Measurements from ENCODE around the gene SRD5A1. TPM values are rescaled to one million over a fixed set of nuclear protein-coding genes. Genes with fewer than 3 reads are reported as not detected.

SRD5A1 gene
- total RNA-seq, 2 experiments from 2014 or later = 16.7 to 32.5 TPM

GRCh38 chr5:6604946-6605345 lies 28.3 kb upstream of the SRD5A1 start:
- no peak for TF ChIP-seq EZH2phosphoT487 (IDR thresholded peaks at IDR 0.05; ENCODE audit: borderline replicate concordance, low read depth, low read length)
- TF ChIP-seq, protein P1, sequence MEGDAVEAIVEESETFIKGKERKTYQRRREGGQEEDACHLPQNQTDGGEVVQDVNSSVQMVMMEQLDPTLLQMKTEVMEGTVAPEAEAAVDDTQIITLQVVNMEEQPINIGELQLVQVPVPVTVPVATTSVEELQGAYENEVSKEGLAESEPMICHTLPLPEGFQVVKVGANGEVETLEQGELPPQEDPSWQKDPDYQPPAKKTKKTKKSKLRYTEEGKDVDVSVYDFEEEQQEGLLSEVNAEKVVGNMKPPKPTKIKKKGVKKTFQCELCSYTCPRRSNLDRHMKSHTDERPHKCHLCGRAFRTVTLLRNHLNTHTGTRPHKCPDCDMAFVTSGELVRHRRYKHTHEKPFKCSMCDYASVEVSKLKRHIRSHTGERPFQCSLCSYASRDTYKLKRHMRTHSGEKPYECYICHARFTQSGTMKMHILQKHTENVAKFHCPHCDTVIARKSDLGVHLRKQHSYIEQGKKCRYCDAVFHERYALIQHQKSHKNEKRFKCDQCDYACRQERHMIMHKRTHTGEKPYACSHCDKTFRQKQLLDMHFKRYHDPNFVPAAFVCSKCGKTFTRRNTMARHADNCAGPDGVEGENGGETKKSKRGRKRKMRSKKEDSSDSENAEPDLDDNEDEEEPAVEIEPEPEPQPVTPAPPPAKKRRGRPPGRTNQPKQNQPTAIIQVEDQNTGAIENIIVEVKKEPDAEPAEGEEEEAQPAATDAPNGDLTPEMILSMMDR (conservative IDR thresholded peaks at IDR 0.05; ENCODE audit: low read length) = no peak
- POLR2A ChIA-PET = interaction anchor here (0.6 to 0.7 kb wide), 2 partner anchors 13 to 1353 kb away, joined by 3 to 4 read pairs; no protein-coding TSS in a partner anchor

DNA sequence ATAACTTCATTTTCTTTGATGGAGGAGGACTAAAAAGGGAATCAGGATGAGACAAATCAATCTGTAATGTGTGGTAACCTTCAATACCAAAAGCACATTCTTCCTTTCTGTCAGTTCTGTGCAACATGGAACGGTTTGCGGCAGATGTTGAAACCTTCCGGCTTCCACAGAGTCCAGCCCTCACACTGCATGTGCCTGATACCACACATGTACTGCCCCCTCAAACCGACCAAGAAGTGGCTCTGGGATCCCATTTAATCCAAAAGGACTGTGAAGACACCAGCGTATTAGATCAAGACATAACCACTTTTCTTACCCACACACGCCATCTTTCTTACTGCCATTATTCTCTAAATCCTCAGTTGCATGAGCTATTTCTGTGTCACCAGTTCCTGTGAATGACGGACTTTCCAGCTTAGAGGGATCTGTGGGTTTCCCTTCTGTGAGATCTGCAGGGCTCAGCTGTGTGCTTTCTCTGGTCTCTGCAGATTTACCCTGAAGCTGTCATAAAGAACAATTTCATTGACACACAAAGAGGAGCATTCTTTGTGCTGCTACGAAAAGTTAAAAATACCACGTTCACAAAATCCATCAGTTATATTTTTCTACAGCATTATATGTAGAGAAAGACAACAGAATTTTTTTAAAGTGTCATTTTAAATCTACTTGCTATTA lies 26.2 kb upstream of the SRD5A1 start:
- 0 out of 2 replicates have a peak, but pooled peaks cover 4% of the 10 kb centered on the region for H4K20me1 ChIP-seq (ENCODE audit: insufficient read depth, low read length)
- no peak overlapping the region for H3K27ac ChIP-seq (ENCODE audit: low read depth, low read length, poor library complexity, severe bottlenecking)
- no peak overlapping the region for H2AFZ ChIP-seq (ENCODE audit: low read length)
- no peak overlapping the region for H3K4me2 ChIP-seq (ENCODE audit: low read length)
- H3K9me3 ChIP-seq (ENCODE audit: low read length) = no peaks in the 10 kb centered on the region
- no peaks in the 10 kb centered on the region for H3K4me1 ChIP-seq (ENCODE audit: insufficient read depth, low read length, poor library complexity, severe bottlenecking)
- no peaks in the 10 kb centered on the region for H3K79me2 ChIP-seq (ENCODE audit: insufficient read depth, low read depth, low read length)
- no peak for DNase-seq (ENCODE audit: low spot score)
- no peaks in the 10 kb centered on the region for H3K9me2 ChIP-seq (ENCODE audit: insufficient read depth, low read length)
- intact Hi-C loops (cut with micrococcal nuclease; ENCODE audit: unreplicated experiment) = loop anchor here (5.0 kb wide), 1 partner anchor 140 kb away; no protein-coding TSS in a partner anchor
- BruUV-seq (replicated peaks) = TSS peak; percentile 31
- CTCF ChIA-PET (ENCODE audit: unreplicated experiment) = no interaction called here
- POLR2A ChIA-PET = interaction anchor here (0.8 to 1.3 kb wide), 2 partner anchors 11 to 686 kb away, joined by 3 to 5 read pairs; no protein-coding TSS in a partner anchor
- H3K36me3 ChIP-seq (ENCODE audit: insufficient read depth, low read length) = peaks cover 100% of the 10 kb centered on the region
- no peak overlapping the region for H3K4me3 ChIP-seq (ENCODE audit: low read depth, low read length, poor library complexity, severe bottlenecking)
- TF ChIP-seq, protein P1 (conservative IDR thresholded peaks at IDR 0.05; ENCODE audit: low read length) = no peak
- no peak for TF ChIP-seq EZH2phosphoT487 (IDR thresholded peaks at IDR 0.05; ENCODE audit: borderline replicate concordance, low read depth, low read length)

More at GRCh38 chr5:6604946-6605345, 28.3 kb upstream of the SRD5A1 start:
- CTCF ChIA-PET (ENCODE audit: unreplicated experiment) = interaction anchor here (0.5 kb wide), 1 partner anchor 20 kb away, joined by 3 read pairs; no protein-coding TSS in a partner anchor
- intact Hi-C loops (cut with micrococcal nuclease; ENCODE audit: unreplicated experiment) = loop anchor here (5.0 kb wide), 1 partner anchor 142 kb away; no protein-coding TSS in a partner anchor
- H2AFZ ChIP-seq (ENCODE audit: low read length) = no peak overlapping the region
- no peaks in the 10 kb centered on the region for H3K9me2 ChIP-seq (ENCODE audit: insufficient read depth, low read length)
- no peaks in the 10 kb centered on the region for H4K20me1 ChIP-seq (ENCODE audit: insufficient read depth, low read length)
- no TSS peak for BruUV-seq (replicated peaks)
- DNase-seq (ENCODE audit: low spot score) = no peak
- no peaks in the 10 kb centered on the region for H3K4me1 ChIP-seq (ENCODE audit: insufficient read depth, low read length, poor library complexity, severe bottlenecking)
- no peaks in the 10 kb centered on the region for H3K9me3 ChIP-seq (ENCODE audit: low read length)
- no peaks in the 10 kb centered on the region for H3K79me2 ChIP-seq (ENCODE audit: insufficient read depth, low read depth, low read length)
- H3K4me3 ChIP-seq (ENCODE audit: low read depth, low read length, poor library complexity, severe bottlenecking) = no peak overlapping the region
- no peak overlapping the region for H3K4me2 ChIP-seq (ENCODE audit: low read length)
- peaks cover 100% of the 10 kb centered on the region for H3K36me3 ChIP-seq (ENCODE audit: insufficient read depth, low read length)
- no peak overlapping the region for H3K27ac ChIP-seq (ENCODE audit: low read depth, low read length, poor library complexity, severe bottlenecking)

- Histone ChIP-seq H3K4me1 (ENCODE audit: insufficient read depth, low read length, poor library complexity, severe bottlenecking) (no peaks in the 10 kb centered on the region), H3K4me3 (ENCODE audit: low read depth, low read length, poor library complexity, severe bottlenecking) (no peak overlapping the region), H3K4me2 (ENCODE audit: low read length) (no peak overlapping the region), H3K79me2 (ENCODE audit: insufficient read depth, low read depth, low read length) (no peaks in the 10 kb centered on the region), H4K20me1 (ENCODE audit: insufficient read depth, low read length) (peaks cover 4% of the 10 kb centered on the region; the same call in 1 of the 2 replicates), H3K27ac (ENCODE audit: low read depth, low read length, poor library complexity, severe bottlenecking) (no peak overlapping the region), H3K9me3 (ENCODE audit: low read length) (no peaks in the 10 kb centered on the region), H3K9me2 (ENCODE audit: insufficient read depth, low read length) (no peaks in the 10 kb centered on the region), H2AFZ (ENCODE audit: low read length) (no peak overlapping the region), H3K36me3 (ENCODE audit: insufficient read depth, low read length) (peaks cover 100% of the 10 kb centered on the region)
- intact Hi-C loops (cut with micrococcal nuclease; ENCODE audit: unreplicated experiment) = loop anchor here (5.0 kb wide), 1 partner anchor 140 kb away; no protein-coding TSS in a partner anchor
- CTCF ChIA-PET (ENCODE audit: unreplicated experiment) = no interaction called here
- TF ChIP-seq EZH2phosphoT487 (IDR thresholded peaks at IDR 0.05; ENCODE audit: borderline replicate concordance, low read depth, low read length) = no peak
- TF ChIP-seq, protein P1 (conservative IDR thresholded peaks at IDR 0.05; ENCODE audit: low read length) = no peak
- no TSS peak for BruUV-seq (replicated peaks)
- POLR2A ChIA-PET = interaction anchor here (1.3 kb wide), 1 partner anchor 10 kb away, joined by 5 read pairs; no protein-coding TSS in a partner anchor
- DNase-seq (ENCODE audit: low spot score) = no peak
Measured at GRCh38 chr5:6607559-6607936, 25.7 kb upstream of the SRD5A1 start.

Measured in OCI-LY7 (cell line).